Tibial nerve (tissue), 4 donors: ENCODE data around the gene KCMF1.

Source experiments
- CTCF ChIP-seq, 5 experiments: fragments of 200-600 bp in 3 of 5; fragments of 450-650 bp in 2 of 5; sonication (generic) in 3 of 5; IDR thresholded peaks; one replicate each; pipeline ENCODE4 v1.5.1; 2016 to 2019; ENCODE audit warnings: antibody characterized with exemption in 5 of 5, mild to moderate bottlenecking in 3 of 5, moderate library complexity in 2 of 5
- EP300 ChIP-seq, 2 donors: sonication (generic); formaldehyde crosslinking; IDR thresholded peaks; one replicate each; pipeline ENCODE4 v1.6.1; 2017; ENCODE audit warnings: antibody characterized with exemption in 2 of 2, mild to moderate bottlenecking in 1 of 2

- TF ChIP-seq CTCF (IDR thresholded peaks at IDR 0.05) (no peak), EP300 (IDR thresholded peaks at IDR 0.05) (no peak)
Observed at GRCh38 chr2:85010404-85010803, 39.4 kb downstream of the KCMF1 start.
